Panc1 (cell line): Measurements from ENCODE around the gene H3-3A. TPM values are rescaled to one million over a fixed set of nuclear protein-coding genes. Genes with fewer than 3 reads are reported as not detected.

Experiments used
- ATAC-seq: fragments of 200-7000 bp; cut with Tn5 transposase; 2 replicates; pipeline ENCODE4 v1.9.1; 2020; ENCODE audit warnings: mild to moderate bottlenecking, moderate library complexity
- BruUV-seq: library from RNA; stranded (reverse); fragments of 400-500 nt; replicated peaks from 2 replicates; lab custom pipeline; 2021; lab: Mats Ljungman, UMichigan
- CTCF ChIA-PET: fragments of 300-600 bp; sonication (Branson Sonifier 250); formaldehyde crosslinking; loops from one replicate; lab custom pipeline; 2022; ENCODE audit warnings: antibody characterized with exemption; lab: Charles Lee
- POLR2A ChIA-PET: fragments of 300-600 bp; sonication (Branson Sonifier 250); formaldehyde crosslinking; loops from one replicate; lab custom pipeline; 2022; ENCODE audit warnings: antibody characterized with exemption; lab: Charles Lee
- DNase-seq: peaks from one replicate; pipeline ENCODE4 v3.0.0-alpha.2; 2010; ENCODE audit warnings: low read depth, low spot score
- H3K27ac ChIP-seq: 2 replicates; pipeline ENCODE4 v1.5.1; 2011; ENCODE audit warnings: mild to moderate bottlenecking, low read length, inconsistent platforms
- H3K27me3 ChIP-seq: fragments of 200-500 bp; sonication (Bioruptor generic); 2 replicates; pipeline ENCODE4 v1.6.0; 2014; ENCODE audit warnings: low read length, inconsistent platforms; ENCODE audit not compliant: control insufficient read depth, insufficient read depth
- H3K36me3 ChIP-seq: fragments of 200-500 bp; sonication (Bioruptor generic); 2 replicates; pipeline ENCODE4 v1.5.1; 2014; ENCODE audit warnings: inconsistent platforms, mild to moderate bottlenecking, low read length, moderate library complexity; ENCODE audit not compliant: control insufficient read depth, insufficient read depth
- H3K4me1 ChIP-seq: 2 replicates; pipeline ENCODE4 v1.5.1; 2011; ENCODE audit warnings: inconsistent platforms, mild to moderate bottlenecking, low read length, moderate library complexity; ENCODE audit not compliant: control insufficient read depth, insufficient read depth
- H3K4me3 ChIP-seq, 2 experiments: 2 replicates each; pipeline ENCODE4 v1.5.1; 2011 to 2012; ENCODE audit warnings: low read depth in 2 of 2, low read length in 2 of 2, mild to moderate bottlenecking in 2 of 2, inconsistent platforms in 1 of 2, moderate library complexity in 1 of 2
- H3K9me3 ChIP-seq: fragments of 200-500 bp; sonication (Bioruptor generic); 2 replicates; pipeline ENCODE4 v1.5.1; 2014; ENCODE audit warnings: low read depth, mild to moderate bottlenecking, inconsistent platforms, low read length, moderate library complexity; ENCODE audit not compliant: control insufficient read depth, insufficient read depth
- POLR2AphosphoS5 ChIP-seq: IDR thresholded peaks from 2 replicates; pipeline ENCODE4 v1.6.1; 2012; ENCODE audit warnings: mild to moderate bottlenecking, low read depth, low read length, moderate library complexity
- SIN3A ChIP-seq: IDR thresholded peaks from 2 replicates; pipeline ENCODE4 v1.6.1; 2012; ENCODE audit warnings: low read depth, mild to moderate bottlenecking, low read length, moderate library complexity, borderline replicate concordance; ENCODE audit not compliant: insufficient read depth
- TCF7L2 ChIP-seq: IDR thresholded peaks from 2 replicates; pipeline ENCODE4 v1.6.1; 2011; ENCODE audit warnings: mild to moderate bottlenecking, low read depth, low read length, inconsistent platforms
- in situ Hi-C: cut with HindIII; loops from 2 replicates; pipeline ENCODE4 v1.10.0; 2016; ENCODE audit warnings: low sequenced_read_pairs, low pct_unique_long_range_greater_than_20kb
- intact Hi-C: fragments of 100-400 bp; cut with micrococcal nuclease; formaldehyde crosslinking; loops from one replicate; pipeline ENCODE4 v1.10.0; 2022; ENCODE audit not compliant: unreplicated experiment
- total RNA-seq: library from RNA; stranded (reverse); gene quantifications from one replicate; pipeline ENCODE4 v1.2.1, GENCODE V29; 2021; ENCODE audit not compliant: unreplicated experiment
- TF ChIP-seq, protein P1 (sequence below), 2 experiments: IDR thresholded peaks; 2 replicates each; pipeline ENCODE4 v1.6.1; 2011 to 2012; ENCODE audit warnings: low read depth in 2 of 2, control low read depth in 1 of 2, low read length in 1 of 2, mild to moderate bottlenecking in 1 of 2, moderate library complexity in 1 of 2; ENCODE audit not compliant: insufficient read depth in 1 of 2
- TF ChIP-seq, protein P2 (sequence below): fragments of 450-650 bp; IDR thresholded peaks from 2 replicates; pipeline ENCODE4 v1.5.1; 2017; ENCODE audit warnings: mild to moderate bottlenecking

H3-3A gene
- total RNA-seq, 1 experiment from 2014 or later, result 404 TPM

DNA sequence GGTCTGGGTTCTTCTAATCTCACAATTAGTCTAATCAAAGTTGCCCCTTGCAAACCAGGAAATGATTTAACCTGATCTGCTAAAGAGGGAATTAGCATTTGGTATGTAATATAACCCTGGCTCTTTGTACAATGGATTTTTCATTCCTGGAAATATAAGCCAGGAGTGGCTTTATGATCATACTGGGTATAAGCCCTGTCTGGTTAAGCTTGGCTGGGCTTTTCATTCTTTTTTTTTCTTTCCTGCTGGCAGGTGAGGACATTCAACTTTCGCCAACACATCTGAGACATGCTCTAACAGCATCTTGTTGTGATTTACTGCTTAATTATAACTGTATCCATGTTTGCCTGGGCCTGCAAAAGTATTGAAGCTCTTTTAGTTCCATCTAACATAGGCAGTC lies 42.9 kb upstream of the H3-3A start:
- POLR2A ChIA-PET, result no interaction called here
- Histone ChIP-seq H3K4me3 (no peak overlapping the region), H3K27ac (no peak overlapping the region), H3K36me3 (no peaks in the 10 kb centered on the region), H3K9me3 (no peaks in the 10 kb centered on the region), H3K4me1 (no peaks in the 10 kb centered on the region), H3K27me3 (no peaks in the 10 kb centered on the region)
- DNase-seq, result no peak
- in situ Hi-C loops, result no loop called here
- BruUV-seq, result no TSS peak
- CTCF ChIA-PET, result no interaction called here
- no peak for ATAC-seq
- TF ChIP-seq POLR2AphosphoS5 (no peak), SIN3A (no peak), TCF7L2 (no peak)
- TF ChIP-seq, protein P1, sequence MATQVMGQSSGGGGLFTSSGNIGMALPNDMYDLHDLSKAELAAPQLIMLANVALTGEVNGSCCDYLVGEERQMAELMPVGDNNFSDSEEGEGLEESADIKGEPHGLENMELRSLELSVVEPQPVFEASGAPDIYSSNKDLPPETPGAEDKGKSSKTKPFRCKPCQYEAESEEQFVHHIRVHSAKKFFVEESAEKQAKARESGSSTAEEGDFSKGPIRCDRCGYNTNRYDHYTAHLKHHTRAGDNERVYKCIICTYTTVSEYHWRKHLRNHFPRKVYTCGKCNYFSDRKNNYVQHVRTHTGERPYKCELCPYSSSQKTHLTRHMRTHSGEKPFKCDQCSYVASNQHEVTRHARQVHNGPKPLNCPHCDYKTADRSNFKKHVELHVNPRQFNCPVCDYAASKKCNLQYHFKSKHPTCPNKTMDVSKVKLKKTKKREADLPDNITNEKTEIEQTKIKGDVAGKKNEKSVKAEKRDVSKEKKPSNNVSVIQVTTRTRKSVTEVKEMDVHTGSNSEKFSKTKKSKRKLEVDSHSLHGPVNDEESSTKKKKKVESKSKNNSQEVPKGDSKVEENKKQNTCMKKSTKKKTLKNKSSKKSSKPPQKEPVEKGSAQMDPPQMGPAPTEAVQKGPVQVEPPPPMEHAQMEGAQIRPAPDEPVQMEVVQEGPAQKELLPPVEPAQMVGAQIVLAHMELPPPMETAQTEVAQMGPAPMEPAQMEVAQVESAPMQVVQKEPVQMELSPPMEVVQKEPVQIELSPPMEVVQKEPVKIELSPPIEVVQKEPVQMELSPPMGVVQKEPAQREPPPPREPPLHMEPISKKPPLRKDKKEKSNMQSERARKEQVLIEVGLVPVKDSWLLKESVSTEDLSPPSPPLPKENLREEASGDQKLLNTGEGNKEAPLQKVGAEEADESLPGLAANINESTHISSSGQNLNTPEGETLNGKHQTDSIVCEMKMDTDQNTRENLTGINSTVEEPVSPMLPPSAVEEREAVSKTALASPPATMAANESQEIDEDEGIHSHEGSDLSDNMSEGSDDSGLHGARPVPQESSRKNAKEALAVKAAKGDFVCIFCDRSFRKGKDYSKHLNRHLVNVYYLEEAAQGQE (IDR thresholded peaks at IDR 0.05; ENCODE audit: insufficient read depth in 1 of 2, low read depth in 2 of 2, low read length in 1 of 2), result no peak
- TF ChIP-seq, protein P2, sequence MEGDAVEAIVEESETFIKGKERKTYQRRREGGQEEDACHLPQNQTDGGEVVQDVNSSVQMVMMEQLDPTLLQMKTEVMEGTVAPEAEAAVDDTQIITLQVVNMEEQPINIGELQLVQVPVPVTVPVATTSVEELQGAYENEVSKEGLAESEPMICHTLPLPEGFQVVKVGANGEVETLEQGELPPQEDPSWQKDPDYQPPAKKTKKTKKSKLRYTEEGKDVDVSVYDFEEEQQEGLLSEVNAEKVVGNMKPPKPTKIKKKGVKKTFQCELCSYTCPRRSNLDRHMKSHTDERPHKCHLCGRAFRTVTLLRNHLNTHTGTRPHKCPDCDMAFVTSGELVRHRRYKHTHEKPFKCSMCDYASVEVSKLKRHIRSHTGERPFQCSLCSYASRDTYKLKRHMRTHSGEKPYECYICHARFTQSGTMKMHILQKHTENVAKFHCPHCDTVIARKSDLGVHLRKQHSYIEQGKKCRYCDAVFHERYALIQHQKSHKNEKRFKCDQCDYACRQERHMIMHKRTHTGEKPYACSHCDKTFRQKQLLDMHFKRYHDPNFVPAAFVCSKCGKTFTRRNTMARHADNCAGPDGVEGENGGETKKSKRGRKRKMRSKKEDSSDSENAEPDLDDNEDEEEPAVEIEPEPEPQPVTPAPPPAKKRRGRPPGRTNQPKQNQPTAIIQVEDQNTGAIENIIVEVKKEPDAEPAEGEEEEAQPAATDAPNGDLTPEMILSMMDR, result no peak
- intact Hi-C loops, result no loop called here

DNA sequence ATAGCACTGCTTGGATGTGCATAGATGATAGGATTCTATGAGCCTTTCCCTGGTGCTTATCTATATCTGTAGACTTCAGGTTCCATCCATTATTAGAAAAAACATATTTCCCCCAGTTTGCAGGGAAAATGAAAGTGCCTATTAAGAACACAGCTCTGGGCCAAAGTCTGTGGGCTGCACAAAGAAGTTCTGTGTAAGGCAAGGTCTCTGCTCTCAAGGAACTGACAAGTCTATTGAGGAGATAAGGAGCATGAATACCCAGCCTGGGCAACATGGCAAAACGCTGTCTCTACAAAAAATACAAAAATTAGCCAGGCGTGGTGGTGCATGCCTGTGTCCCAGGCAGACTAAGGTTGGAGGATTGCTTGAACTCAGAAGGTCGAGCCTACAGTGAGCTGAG lies 41.1 kb upstream of the H3-3A start:
- POLR2A ChIA-PET, result no interaction called here

More for the DNA sequence above, 41.1 kb upstream of the H3-3A start:
- DNase-seq, result no peak
- no peak overlapping the region for H3K4me3 ChIP-seq
- no peaks in the 10 kb centered on the region for H3K36me3 ChIP-seq
- intact Hi-C loops (loop anchor here (10.0 kb wide), 1 partner anchor 733 kb away; no protein-coding TSS in a partner anchor), in situ Hi-C loops (no loop called here)
- H3K27me3 ChIP-seq, result no peaks in the 10 kb centered on the region
- TF ChIP-seq, protein P2, result no peak
- TF ChIP-seq, protein P1 (IDR thresholded peaks at IDR 0.05; ENCODE audit: insufficient read depth in 1 of 2, low read depth in 2 of 2, low read length in 1 of 2), result no peak
- ATAC-seq, result no peak
- H3K27ac ChIP-seq, result no peak overlapping the region
- BruUV-seq, result no TSS peak
- no peaks in the 10 kb centered on the region for H3K9me3 ChIP-seq
- H3K4me1 ChIP-seq, result no peaks in the 10 kb centered on the region
- CTCF ChIA-PET, result no interaction called here
